PC-9 (cell line): ENCODE measurements around the gene SKI.

Experiments
- EZH2 ChIP-seq: fragments of 200-600 bp; sonication (generic); IDR thresholded peaks from 2 replicates; pipeline ENCODE4 v1.8.0; 2017; ENCODE audit warnings: antibody characterized with exemption, low read depth
- TF ChIP-seq, protein P1 (sequence below): fragments of 200-600 bp; sonication (generic); conservative IDR thresholded peaks from 2 replicates; pipeline ENCODE4 v1.6.1; 2017; ENCODE audit warnings: mixed run types, antibody characterized with exemption, mild to moderate bottlenecking, moderate library complexity

DNA sequence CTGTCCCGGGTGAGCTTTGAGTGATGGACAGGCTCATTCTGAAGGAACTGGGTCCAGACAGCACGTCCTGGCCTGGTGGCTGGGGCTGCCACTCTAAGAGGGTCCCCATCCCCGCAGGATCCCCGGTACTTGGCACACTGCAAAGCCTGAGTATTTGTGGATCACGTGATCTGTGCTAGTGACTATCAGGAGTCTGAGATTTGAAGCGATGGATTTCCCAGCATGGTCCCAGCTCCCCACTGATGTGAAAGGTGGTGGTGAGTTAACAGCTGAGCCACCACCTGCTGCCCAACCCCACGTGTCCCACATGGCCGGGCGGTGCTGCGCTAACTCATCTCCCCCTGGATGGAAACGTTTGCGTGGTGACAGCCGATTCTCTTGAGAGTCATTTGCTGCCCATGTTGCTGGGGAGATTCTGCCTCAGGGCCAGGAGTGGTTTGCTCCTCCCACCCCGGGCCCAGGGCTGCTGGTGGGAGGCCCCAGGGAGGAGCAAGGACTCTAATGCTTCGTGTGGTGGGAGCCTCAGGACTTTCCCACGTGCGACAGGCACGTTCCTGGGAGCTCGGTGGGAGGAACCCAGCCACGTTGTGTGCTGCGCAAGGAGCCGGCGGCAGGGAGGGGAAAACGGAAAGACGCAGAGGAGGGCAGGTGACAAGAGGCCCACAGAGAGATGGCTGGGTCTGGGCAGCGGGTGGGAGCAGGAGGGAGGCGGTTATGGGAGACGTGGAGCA is 48.7 kb upstream of the SKI start:
- TF ChIP-seq, protein P1, sequence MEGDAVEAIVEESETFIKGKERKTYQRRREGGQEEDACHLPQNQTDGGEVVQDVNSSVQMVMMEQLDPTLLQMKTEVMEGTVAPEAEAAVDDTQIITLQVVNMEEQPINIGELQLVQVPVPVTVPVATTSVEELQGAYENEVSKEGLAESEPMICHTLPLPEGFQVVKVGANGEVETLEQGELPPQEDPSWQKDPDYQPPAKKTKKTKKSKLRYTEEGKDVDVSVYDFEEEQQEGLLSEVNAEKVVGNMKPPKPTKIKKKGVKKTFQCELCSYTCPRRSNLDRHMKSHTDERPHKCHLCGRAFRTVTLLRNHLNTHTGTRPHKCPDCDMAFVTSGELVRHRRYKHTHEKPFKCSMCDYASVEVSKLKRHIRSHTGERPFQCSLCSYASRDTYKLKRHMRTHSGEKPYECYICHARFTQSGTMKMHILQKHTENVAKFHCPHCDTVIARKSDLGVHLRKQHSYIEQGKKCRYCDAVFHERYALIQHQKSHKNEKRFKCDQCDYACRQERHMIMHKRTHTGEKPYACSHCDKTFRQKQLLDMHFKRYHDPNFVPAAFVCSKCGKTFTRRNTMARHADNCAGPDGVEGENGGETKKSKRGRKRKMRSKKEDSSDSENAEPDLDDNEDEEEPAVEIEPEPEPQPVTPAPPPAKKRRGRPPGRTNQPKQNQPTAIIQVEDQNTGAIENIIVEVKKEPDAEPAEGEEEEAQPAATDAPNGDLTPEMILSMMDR = no peak
- no peak for TF ChIP-seq EZH2
